Kidney epithelial cell (primary cell): ENCODE measurements around the gene SORBS1. TPM values are rescaled to one million over a fixed set of nuclear protein-coding genes. Genes with fewer than 3 reads are reported as not detected.

Experiments used
- DNase-seq: peaks from one replicate; pipeline ENCODE4 v3.0.0-alpha.2; 2010; ENCODE audit warnings: low read depth
- H3K27me3 ChIP-seq: 2 replicates; pipeline ENCODE4 v1.6.0; 2011; ENCODE audit warnings: low read length; ENCODE audit not compliant: control insufficient read depth, insufficient read depth
- H3K36me3 ChIP-seq: 2 replicates; pipeline ENCODE4 v1.5.1; 2011; ENCODE audit warnings: low read length; ENCODE audit not compliant: control insufficient read depth, insufficient read depth
- H3K4me3 ChIP-seq: 2 replicates; pipeline ENCODE4 v1.5.1; 2011; ENCODE audit warnings: low read depth, mild to moderate bottlenecking, control low read depth, low read length
- CTCF ChIP-seq: IDR thresholded peaks from 2 replicates; pipeline ENCODE4 v1.5.1; 2011; ENCODE audit warnings: mild to moderate bottlenecking, moderate library complexity, low read length, control low read depth, inconsistent platforms; ENCODE audit not compliant: insufficient read depth, poor library complexity, severe bottlenecking
- total RNA-seq: library from RNA; depleted of rRNA; stranded (reverse); fragments of >200 nt; gene quantifications from 2 replicates; pipeline ENCODE4 v1.2.3, GENCODE V29; 2015

SORBS1 gene
- total RNA-seq, 1 donor from 2014 or later, result 4.9 TPM

- TF ChIP-seq CTCF, result no peak
- Histone ChIP-seq H3K27me3 (no peaks in the 10 kb centered on the region), H3K4me3 (no peak overlapping the region), H3K36me3 (no peaks in the 10 kb centered on the region)
- no peak for DNase-seq
These were observed 18.1 kb upstream of the SORBS1 start for GRCh38 chr10:95579292-95579691.

GRCh38 chr10:95578619-95579018, 17.4 kb upstream of the SORBS1 start:
- H3K36me3 ChIP-seq, result no peaks in the 10 kb centered on the region
- H3K4me3 ChIP-seq, result no peak overlapping the region
- no peaks in the 10 kb centered on the region for H3K27me3 ChIP-seq
- no peak for DNase-seq
- no peak for TF ChIP-seq CTCF

- H3K36me3 ChIP-seq, result no peaks in the 10 kb centered on the region
- no peak overlapping the region for H3K4me3 ChIP-seq
- TF ChIP-seq CTCF, result no peak
- no peak for DNase-seq
- no peaks in the 10 kb centered on the region for H3K27me3 ChIP-seq
These were observed 13.6 kb upstream of the SORBS1 start for GRCh38 chr10:95574649-95575365.

GRCh38 chr10:95573964-95574604, 12.9 kb upstream of the SORBS1 start:
- no peak for TF ChIP-seq CTCF
- no peak overlapping the region for H3K4me3 ChIP-seq
- no peaks in the 10 kb centered on the region for H3K36me3 ChIP-seq
- no peaks in the 10 kb centered on the region for H3K27me3 ChIP-seq
- DNase-seq, result no peak

- Histone ChIP-seq H3K4me3 (no peak overlapping the region), H3K36me3 (no peaks in the 10 kb centered on the region), H3K27me3 (no peaks in the 10 kb centered on the region)
- DNase-seq, result no peak
- TF ChIP-seq CTCF, result no peak
These were observed 12.4 kb upstream of the SORBS1 start for GRCh38 chr10:95573527-95573926.
